Measurements from ENCODE around the gene S100A7A.
A peak's percentile ranks its signal among the peaks of the same experiment; 100 is the strongest.
"Not testable (repeated sequence)": the region's sequence is repeated elsewhere in the genome, so short reads cannot be mapped to it uniquely, and the experiment has no call there.

The S100A7A gene

GRCh38 chr1:153395776-153396175 lies 20.5 kb upstream of the S100A7A start:
- DNase-seq (ENCODE audit: low spot score), result no peak

GRCh38 chr1:153396461-153396860 lies 19.9 kb upstream of the S100A7A start:
- peak; percentile 31 for DNase-seq (ENCODE audit: low spot score)

- DNase-seq (ENCODE audit: low spot score), result peak; percentile 52
These were observed 19.0 kb upstream of the S100A7A start for GRCh38 chr1:153397051-153397923.

GRCh38 chr1:153397924-153398651 lies 18.2 kb upstream of the S100A7A start:
- DNase-seq (ENCODE audit: low spot score), result peak; percentile 50

GRCh38 chr1:153399401-153400055 lies 16.8 kb upstream of the S100A7A start:
- peak; percentile 34 for DNase-seq (ENCODE audit: low spot score)

GRCh38 chr1:153400244-153400643 lies 16.1 kb upstream of the S100A7A start:
- DNase-seq (ENCODE audit: low spot score), result no peak

- DNase-seq (ENCODE audit: low spot score), result peak; percentile 17
These were observed 14.9 kb upstream of the S100A7A start for GRCh38 chr1:153401461-153401860.

- DNase-seq (ENCODE audit: low spot score), result peak; percentile 20
These were observed 14.1 kb upstream of the S100A7A start for GRCh38 chr1:153402226-153402625.

GRCh38 chr1:153403421-153404085 lies 12.8 kb upstream of the S100A7A start:
- peak; percentile 30 for DNase-seq (ENCODE audit: low spot score)

- no peak for DNase-seq (ENCODE audit: low spot score)
These were observed 12.2 kb upstream of the S100A7A start for GRCh38 chr1:153404086-153404635.

GRCh38 chr1:153404768-153405167 lies 11.6 kb upstream of the S100A7A start:
- peak; percentile 57 for DNase-seq (ENCODE audit: low spot score)

- DNase-seq (ENCODE audit: low spot score), result not testable (repeated sequence)
These were observed 10.3 kb upstream of the S100A7A start for GRCh38 chr1:153405825-153406599.

GRCh38 chr1:153407274-153407673 lies 9.0 kb upstream of the S100A7A start:
- DNase-seq (ENCODE audit: low spot score), result not testable (repeated sequence)

- DNase-seq (ENCODE audit: low spot score), result not testable (repeated sequence)
These were observed 2.4 kb upstream of the S100A7A start for GRCh38 chr1:153413961-153414360.

- peak; percentile 25 for DNase-seq (ENCODE audit: low spot score)
These were observed 992 bp downstream of the S100A7A start for GRCh38 chr1:153417136-153417888.

- DNase-seq (ENCODE audit: low spot score), result peak; percentile 25
These were observed 2.6 kb downstream of the S100A7A start for GRCh38 chr1:153418758-153419435.

GRCh38 chr1:153419436-153419793 lies 3.1 kb downstream of the S100A7A start:
- peak; percentile 33 for DNase-seq (ENCODE audit: low spot score)

GRCh38 chr1:153420306-153420705 lies 4.0 kb downstream of the S100A7A start:
- DNase-seq (ENCODE audit: low spot score), result peak; percentile 8

- peak; percentile 77 for DNase-seq (ENCODE audit: low spot score)
These were observed 6.2 kb downstream of the S100A7A start for GRCh38 chr1:153422450-153423068.

All from left forelimb (tissue), 1 donor.